ENCODE data around the gene GBA3. TPM values are rescaled to one million over a fixed set of nuclear protein-coding genes. Genes with fewer than 3 reads are reported as not detected.

Gene GBA3
- total and polyA plus RNA-seq, 2 experiments from 2014 or later, result not detected

DNA sequence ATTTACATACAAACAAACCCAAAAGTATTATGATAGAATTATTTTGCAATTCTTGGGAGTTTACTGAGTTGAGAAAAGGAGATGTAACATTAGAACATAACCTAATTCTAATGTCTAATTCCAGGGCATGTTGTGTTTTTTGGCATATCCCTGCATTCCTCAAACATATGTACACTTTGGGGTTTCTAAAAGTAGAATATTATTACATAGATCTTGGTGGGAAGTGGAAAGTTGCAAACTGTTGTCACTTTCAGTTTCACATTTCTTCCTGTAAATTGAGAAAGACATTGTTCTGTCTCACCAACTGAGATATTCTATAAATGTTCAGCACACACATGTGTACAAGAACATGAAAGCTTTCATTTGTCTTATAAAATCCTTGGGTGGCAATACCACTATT lies 24.4 kb upstream of the GBA3 start:
- Mint-ChIP-seq H3K27ac (no peak overlapping the region), H3K9me3 (no peaks in the 10 kb centered on the region), H3K36me3 (ENCODE audit: low read depth) (no peaks in the 10 kb centered on the region), H3K27me3 (ENCODE audit: insufficient read depth, low read depth, poor library complexity) (peaks cover 1% of the 10 kb centered on the region), H3K4me1 (no peaks in the 10 kb centered on the region), H3K4me3 (no peak overlapping the region)
- no peak overlapping the region for H3K4me2 ChIP-seq
- no peaks in the 10 kb centered on the region for H3K27me3 ChIP-seq (ENCODE audit: insufficient read depth)
- H3K4me3 ChIP-seq, result no peak overlapping the region
- ATAC-seq (no peak), DNase-seq (ENCODE audit: low spot score) (no peak)
- TF ChIP-seq, protein P1, sequence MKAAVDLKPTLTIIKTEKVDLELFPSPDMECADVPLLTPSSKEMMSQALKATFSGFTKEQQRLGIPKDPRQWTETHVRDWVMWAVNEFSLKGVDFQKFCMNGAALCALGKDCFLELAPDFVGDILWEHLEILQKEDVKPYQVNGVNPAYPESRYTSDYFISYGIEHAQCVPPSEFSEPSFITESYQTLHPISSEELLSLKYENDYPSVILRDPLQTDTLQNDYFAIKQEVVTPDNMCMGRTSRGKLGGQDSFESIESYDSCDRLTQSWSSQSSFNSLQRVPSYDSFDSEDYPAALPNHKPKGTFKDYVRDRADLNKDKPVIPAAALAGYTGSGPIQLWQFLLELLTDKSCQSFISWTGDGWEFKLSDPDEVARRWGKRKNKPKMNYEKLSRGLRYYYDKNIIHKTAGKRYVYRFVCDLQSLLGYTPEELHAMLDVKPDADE (IDR thresholded peaks at IDR 0.05), result no peak
- no peak for TF ChIP-seq CREB1 (CRISPR knock-in tag; IDR thresholded peaks at IDR 0.05; ENCODE audit: low read depth)
- no peak for TF ChIP-seq JUNB (IDR thresholded peaks at IDR 0.05; ENCODE audit: unreplicated experiment)
- TF ChIP-seq ZNF114 (CRISPR knock-in tag; IDR thresholded peaks at IDR 0.05), result no peak
- no peak for TF ChIP-seq STAT1 (IDR thresholded peaks at IDR 0.05; ENCODE audit: unreplicated experiment)
- TF ChIP-seq ZNF331 (CRISPR knock-in tag; IDR thresholded peaks at IDR 0.05; ENCODE audit: low read depth), result no peak
- TF ChIP-seq EZH2phosphoT487 (IDR thresholded peaks at IDR 0.05; ENCODE audit: unreplicated experiment), result no peak
- TF ChIP-seq POLR2AphosphoS5 (IDR thresholded peaks at IDR 0.05; ENCODE audit: low read depth), result no peak
- TF ChIP-seq NANOG (IDR thresholded peaks at IDR 0.05; ENCODE audit: borderline replicate concordance), result no peak
- TF ChIP-seq, protein P2, sequence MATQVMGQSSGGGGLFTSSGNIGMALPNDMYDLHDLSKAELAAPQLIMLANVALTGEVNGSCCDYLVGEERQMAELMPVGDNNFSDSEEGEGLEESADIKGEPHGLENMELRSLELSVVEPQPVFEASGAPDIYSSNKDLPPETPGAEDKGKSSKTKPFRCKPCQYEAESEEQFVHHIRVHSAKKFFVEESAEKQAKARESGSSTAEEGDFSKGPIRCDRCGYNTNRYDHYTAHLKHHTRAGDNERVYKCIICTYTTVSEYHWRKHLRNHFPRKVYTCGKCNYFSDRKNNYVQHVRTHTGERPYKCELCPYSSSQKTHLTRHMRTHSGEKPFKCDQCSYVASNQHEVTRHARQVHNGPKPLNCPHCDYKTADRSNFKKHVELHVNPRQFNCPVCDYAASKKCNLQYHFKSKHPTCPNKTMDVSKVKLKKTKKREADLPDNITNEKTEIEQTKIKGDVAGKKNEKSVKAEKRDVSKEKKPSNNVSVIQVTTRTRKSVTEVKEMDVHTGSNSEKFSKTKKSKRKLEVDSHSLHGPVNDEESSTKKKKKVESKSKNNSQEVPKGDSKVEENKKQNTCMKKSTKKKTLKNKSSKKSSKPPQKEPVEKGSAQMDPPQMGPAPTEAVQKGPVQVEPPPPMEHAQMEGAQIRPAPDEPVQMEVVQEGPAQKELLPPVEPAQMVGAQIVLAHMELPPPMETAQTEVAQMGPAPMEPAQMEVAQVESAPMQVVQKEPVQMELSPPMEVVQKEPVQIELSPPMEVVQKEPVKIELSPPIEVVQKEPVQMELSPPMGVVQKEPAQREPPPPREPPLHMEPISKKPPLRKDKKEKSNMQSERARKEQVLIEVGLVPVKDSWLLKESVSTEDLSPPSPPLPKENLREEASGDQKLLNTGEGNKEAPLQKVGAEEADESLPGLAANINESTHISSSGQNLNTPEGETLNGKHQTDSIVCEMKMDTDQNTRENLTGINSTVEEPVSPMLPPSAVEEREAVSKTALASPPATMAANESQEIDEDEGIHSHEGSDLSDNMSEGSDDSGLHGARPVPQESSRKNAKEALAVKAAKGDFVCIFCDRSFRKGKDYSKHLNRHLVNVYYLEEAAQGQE (IDR thresholded peaks at IDR 0.05; ENCODE audit: unreplicated experiment), result no peak
- no peaks in the 10 kb centered on the region for H3K79me2 ChIP-seq (replicated peaks; ENCODE audit: insufficient read depth)
- H2AFZ ChIP-seq, result no peak overlapping the region
- no peak overlapping the region for H3K27ac ChIP-seq (ENCODE audit: low read depth)
- H4K20me1 ChIP-seq (replicated peaks; ENCODE audit: insufficient read depth), result no peaks in the 10 kb centered on the region
- no peaks in the 10 kb centered on the region for H3F3A ChIP-seq (replicated peaks; ENCODE audit: low read depth)
- H3K36me3 ChIP-seq (ENCODE audit: insufficient read depth), result no peaks in the 10 kb centered on the region
- no peaks in the 10 kb centered on the region for H3K4me1 ChIP-seq (ENCODE audit: insufficient read depth)
- no peaks in the 10 kb centered on the region for H3K9me2 ChIP-seq (ENCODE audit: insufficient read depth)

DNA sequence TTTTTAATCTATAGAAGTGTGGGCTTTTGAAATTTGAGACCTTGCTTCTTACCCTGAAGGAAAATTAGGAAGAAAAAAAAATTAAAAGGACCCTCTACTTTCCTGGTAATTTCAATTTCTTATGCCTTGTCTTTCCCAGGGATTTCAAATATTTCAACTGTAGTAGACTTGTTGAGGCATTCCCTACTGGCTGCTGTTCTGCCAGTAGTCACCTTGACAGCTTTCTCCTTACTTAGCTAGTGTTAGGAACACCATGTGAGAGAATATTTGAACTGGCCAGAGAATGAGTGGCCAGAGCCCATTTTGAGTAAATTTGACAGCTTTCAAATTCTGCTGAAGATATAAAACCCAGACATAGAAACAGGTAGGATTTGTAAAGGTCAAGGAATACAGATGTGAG lies 24.0 kb upstream of the GBA3 start:
- Mint-ChIP-seq H3K36me3 (ENCODE audit: low read depth) (no peaks in the 10 kb centered on the region), H3K9me3 (no peaks in the 10 kb centered on the region), H3K27ac (no peak overlapping the region), H3K27me3 (ENCODE audit: insufficient read depth, low read depth, poor library complexity) (peaks cover 1% of the 10 kb centered on the region), H3K4me3 (no peak overlapping the region), H3K4me1 (no peaks in the 10 kb centered on the region)
- no peak overlapping the region for H3K4me2 ChIP-seq
- no peak overlapping the region for H3K4me3 ChIP-seq
- TF ChIP-seq, protein P1 (IDR thresholded peaks at IDR 0.05), result no peak
- no peak for TF ChIP-seq ZNF114 (CRISPR knock-in tag; IDR thresholded peaks at IDR 0.05)
- TF ChIP-seq NANOG (IDR thresholded peaks at IDR 0.05; ENCODE audit: borderline replicate concordance), result no peak
- TF ChIP-seq, protein P2 (IDR thresholded peaks at IDR 0.05; ENCODE audit: unreplicated experiment), result no peak
- H3K79me2 ChIP-seq (replicated peaks; ENCODE audit: insufficient read depth), result no peaks in the 10 kb centered on the region
- no peaks in the 10 kb centered on the region for H3K4me1 ChIP-seq (ENCODE audit: insufficient read depth)
- H3K36me3 ChIP-seq (ENCODE audit: insufficient read depth), result no peaks in the 10 kb centered on the region
- H2AFZ ChIP-seq, result no peak overlapping the region
- H4K20me1 ChIP-seq (replicated peaks; ENCODE audit: insufficient read depth), result no peaks in the 10 kb centered on the region
- H3K27me3 ChIP-seq (ENCODE audit: insufficient read depth), result no peaks in the 10 kb centered on the region
- H3K9me2 ChIP-seq (ENCODE audit: insufficient read depth), result no peaks in the 10 kb centered on the region
- no peak for DNase-seq (ENCODE audit: low spot score)
- no peaks in the 10 kb centered on the region for H3F3A ChIP-seq (replicated peaks; ENCODE audit: low read depth)
- no peak for ATAC-seq
- H3K27ac ChIP-seq (ENCODE audit: low read depth), result no peak overlapping the region
